Neural cell (in vitro differentiated cells): ENCODE data around the gene GABPB1. TPM values are rescaled to one million over a fixed set of nuclear protein-coding genes. Genes with fewer than 3 reads are reported as not detected.

Experiments used
- H2AFZ ChIP-seq: fragments of 200-600, 300-800 bp; sonication (generic), shearing (Covaris generic); 2 replicates; pipeline ENCODE4 v1.6.0; 2014; ENCODE audit warnings: low read depth, mild to moderate bottlenecking, antibody characterized with exemption, low read length, moderate library complexity
- H3F3A ChIP-seq: fragments of 200-600 bp; shearing (Covaris generic); 2 replicates; pipeline ENCODE4 v1.6.1; 2016; ENCODE audit warnings: mild to moderate bottlenecking, moderate library complexity, mixed read lengths, antibody characterized with exemption, low read length; ENCODE audit not compliant: insufficient read depth, poor library complexity, severe bottlenecking
- H3K27ac ChIP-seq: fragments of 200-600, 300-800 bp; sonication (generic), shearing (Covaris generic); 2 replicates; pipeline ENCODE4 v1.5.1; 2014; ENCODE audit warnings: mild to moderate bottlenecking, low read length, moderate library complexity
- H3K27me3 ChIP-seq: fragments of 300-800, 200-600 bp; sonication (generic), shearing (Covaris generic); 2 replicates; pipeline ENCODE4 v1.6.0; 2014; ENCODE audit warnings: mild to moderate bottlenecking, low read depth, low read length, moderate library complexity; ENCODE audit not compliant: insufficient read depth
- H3K36me3 ChIP-seq: fragments of 300-800, 200-600 bp; sonication (generic), shearing (Covaris generic); 2 replicates; pipeline ENCODE4 v1.5.1; 2014; ENCODE audit warnings: mild to moderate bottlenecking, antibody characterized with exemption, low read length, moderate library complexity; ENCODE audit not compliant: insufficient read depth
- H3K4me2 ChIP-seq: fragments of 300-800, 200-600 bp; sonication (generic), shearing (Covaris generic); 2 replicates; pipeline ENCODE4 v1.6.0; 2014; ENCODE audit warnings: mild to moderate bottlenecking, low read length
- H3K4me3 ChIP-seq: fragments of 300-800, 200-600 bp; sonication (generic), shearing (Covaris generic); 2 replicates; pipeline ENCODE4 v1.5.1; 2014; ENCODE audit warnings: mild to moderate bottlenecking, low read length, moderate library complexity
- H3K79me2 ChIP-seq: fragments of 200-600 bp; shearing (Covaris generic); replicated peaks from 2 replicates; pipeline ENCODE4 v1.6.0; 2014; ENCODE audit warnings: mild to moderate bottlenecking, low read length, moderate library complexity; ENCODE audit not compliant: insufficient read depth
- H3K9ac ChIP-seq: fragments of 300-800, 200-600 bp; sonication (generic), shearing (Covaris generic); 2 replicates; pipeline ENCODE4 v1.6.1; 2016; ENCODE audit warnings: mild to moderate bottlenecking, low read length, mixed read lengths
- H3K9me2 ChIP-seq: fragments of 200-600 bp; shearing (Covaris generic); 2 replicates; pipeline ENCODE4 v1.6.1; 2016; ENCODE audit warnings: mild to moderate bottlenecking, low read length, mixed read lengths; ENCODE audit not compliant: insufficient read depth
- H3K9me3 ChIP-seq: fragments of 200-600, 300-800 bp; sonication (generic), shearing (Covaris generic); 2 replicates; pipeline ENCODE4 v1.6.1; 2016; ENCODE audit warnings: mild to moderate bottlenecking, mixed run types, low read length, moderate library complexity, mixed read lengths
- H4K20me1 ChIP-seq: fragments of 200-600 bp; shearing (Covaris generic); 2 replicates; pipeline ENCODE4 v1.6.1; 2016; ENCODE audit warnings: mild to moderate bottlenecking, mixed run types; ENCODE audit not compliant: insufficient read depth
- CTCF ChIP-seq: fragments of 450-650 bp; IDR thresholded peaks from 2 replicates; pipeline ENCODE4 v1.5.1; 2014; ENCODE audit warnings: antibody characterized with exemption, mild to moderate bottlenecking, moderate library complexity; ENCODE audit not compliant: poor library complexity, severe bottlenecking
- EP300 ChIP-seq: fragments of 450-650 bp; conservative IDR thresholded peaks from 2 replicates; pipeline ENCODE4 v1.6.1; 2014; ENCODE audit warnings: antibody characterized with exemption, mild to moderate bottlenecking, moderate library complexity; ENCODE audit not compliant: poor library complexity, severe bottlenecking
- EZH2 ChIP-seq: fragments of 200-600, 300-800 bp; shearing (Covaris generic), sonication (generic); IDR thresholded peaks from 2 replicates; pipeline ENCODE4 v1.6.1; 2014; ENCODE audit warnings: antibody characterized with exemption, low read length, borderline replicate concordance, mild to moderate bottlenecking; ENCODE audit not compliant: insufficient read depth, poor library complexity, severe bottlenecking
- MXI1 ChIP-seq: fragments of 450-650 bp; conservative IDR thresholded peaks from 2 replicates; pipeline ENCODE4 v1.6.1; 2014; ENCODE audit warnings: antibody characterized with exemption, mild to moderate bottlenecking; ENCODE audit not compliant: poor library complexity, severe bottlenecking
- POLR2AphosphoS5 ChIP-seq: IDR thresholded peaks from 2 replicates; pipeline ENCODE4 v1.6.1; 2012
- RAD21 ChIP-seq: fragments of 450-650 bp; conservative IDR thresholded peaks from 2 replicates; pipeline ENCODE4 v1.6.1; 2014; ENCODE audit warnings: antibody characterized with exemption, mild to moderate bottlenecking, moderate library complexity
- REST ChIP-seq: IDR thresholded peaks from 2 replicates; pipeline ENCODE4 v1.6.1; 2012; ENCODE audit warnings: borderline replicate concordance
- SMC3 ChIP-seq: fragments of 450-650 bp; conservative IDR thresholded peaks from 2 replicates; pipeline ENCODE4 v1.6.1; 2014; ENCODE audit warnings: antibody characterized with exemption, mild to moderate bottlenecking, moderate library complexity; ENCODE audit not compliant: poor library complexity
- TAF1 ChIP-seq: IDR thresholded peaks from 2 replicates; pipeline ENCODE4 v1.6.1; 2012; ENCODE audit warnings: low read depth
- polyA plus RNA-seq: library from polyadenylated mRNA; depleted of rRNA; stranded (reverse); fragments of >200 nt; gene quantifications from 2 replicates; pipeline ENCODE4 v1.2.3, GENCODE V29; 2014

GABPB1 gene
- polyA plus RNA-seq, 1 donor from 2014 or later = 34.1 TPM

- no peaks in the 10 kb centered on the region for H3K36me3 ChIP-seq
- H4K20me1 ChIP-seq = no peaks in the 10 kb centered on the region
- H3K79me2 ChIP-seq = no peaks in the 10 kb centered on the region
- TF ChIP-seq MXI1 (no peak), POLR2AphosphoS5 (no peak)
- H3F3A ChIP-seq = no peaks in the 10 kb centered on the region
- H2AFZ ChIP-seq = no peak overlapping the region
- H3K9me2 ChIP-seq = no peaks in the 10 kb centered on the region
- no peaks in the 10 kb centered on the region for H3K9me3 ChIP-seq
- H3K27me3 ChIP-seq = no peaks in the 10 kb centered on the region
- H3K9ac ChIP-seq = no peak overlapping the region
- no peak overlapping the region for H3K4me3 ChIP-seq
- H3K27ac ChIP-seq = no peak overlapping the region
- no peak overlapping the region for H3K4me2 ChIP-seq
Measured at GRCh38 chr15:50267577-50267976, 87.4 kb downstream of the GABPB1 start.

GRCh38 chr15:50265620-50266019, 89.4 kb downstream of the GABPB1 start, which contains the start of gene HDC:
Gene HDC, minus strand, starts transcription at chr15:50265726. Its CDS starts 103 bp downstream, at chr15:50265623.
- no peak within 1 kb of the TSS for H3K9ac ChIP-seq
- H3K9me2 ChIP-seq = no peaks in the 10 kb centered on the region
- H3K36me3 ChIP-seq = no peaks in the 10 kb centered on the region
- TF ChIP-seq EZH2 (no peak), RAD21 (no peak), TAF1 (no peak), SMC3 (no peak), REST (no peak), CTCF (no peak), EP300 (no peak), POLR2AphosphoS5 (no peak), MXI1 (no peak)
- no peaks in the 10 kb centered on the region for H4K20me1 ChIP-seq
- H3K4me3 ChIP-seq = no peak within 1 kb of the TSS
- H2AFZ ChIP-seq = no peak within 1 kb of the TSS
- H3K27me3 ChIP-seq = no peaks in the 10 kb centered on the region
- H3K4me2 ChIP-seq = no peak within 1 kb of the TSS
- no peaks in the 10 kb centered on the region for H3K9me3 ChIP-seq
- H3F3A ChIP-seq = no peaks in the 10 kb centered on the region
- no peaks in the 10 kb centered on the region for H3K79me2 ChIP-seq
- no peak within 1 kb of the TSS for H3K27ac ChIP-seq

GRCh38 chr15:50262533-50262932, 92.5 kb downstream of the GABPB1 start:
- H3K27me3 ChIP-seq = no peaks in the 10 kb centered on the region
- no peaks in the 10 kb centered on the region for H3K79me2 ChIP-seq
- no peak overlapping the region for H3K4me3 ChIP-seq
- H2AFZ ChIP-seq = no peak overlapping the region
- H4K20me1 ChIP-seq = no peaks in the 10 kb centered on the region
- H3K4me2 ChIP-seq = no peak overlapping the region
- no peak overlapping the region for H3K9ac ChIP-seq
- H3K27ac ChIP-seq = no peak overlapping the region
- no peaks in the 10 kb centered on the region for H3F3A ChIP-seq
- H3K9me3 ChIP-seq = no peaks in the 10 kb centered on the region
- no peaks in the 10 kb centered on the region for H3K9me2 ChIP-seq
- no peak for TF ChIP-seq MXI1
- TF ChIP-seq SMC3 = no peak
- TF ChIP-seq POLR2AphosphoS5 = no peak
- no peak for TF ChIP-seq REST
- no peak for TF ChIP-seq RAD21
- no peak for TF ChIP-seq EP300
- TF ChIP-seq TAF1 = no peak
- no peak for TF ChIP-seq CTCF
- no peak for TF ChIP-seq EZH2
- no peaks in the 10 kb centered on the region for H3K36me3 ChIP-seq
